DOHH2 (cell line): Measurements from ENCODE around the gene C10orf143.

Experiments used
- CTCF ChIP-seq: fragments of 200-600 bp; sonication (generic); IDR thresholded peaks from one replicate; pipeline ENCODE4 v1.5.1; 2014; ENCODE audit warnings: antibody characterized with exemption, mild to moderate bottlenecking, low read depth, low read length; ENCODE audit not compliant: poor library complexity, severe bottlenecking
- EZH2phosphoT487 ChIP-seq: fragments of 200-600 bp; sonication (generic); IDR thresholded peaks from 2 replicates; pipeline ENCODE4 v1.6.1; 2017; ENCODE audit warnings: borderline replicate concordance, mild to moderate bottlenecking, antibody characterized with exemption, low read length, moderate library complexity, mixed read lengths

GRCh38 chr10:130046591-130046990, 64.0 kb downstream of the C10orf143 start:
- TF ChIP-seq CTCF, result no peak
- no peak for TF ChIP-seq EZH2phosphoT487
